Fibroblast of the aortic adventitia (primary cell): ENCODE measurements around the gene KRTAP4-4. TPM values are rescaled to one million over a fixed set of nuclear protein-coding genes. Genes with fewer than 3 reads are reported as not detected.
"Not testable (repeated sequence)": the region's sequence is repeated elsewhere in the genome, so short reads cannot be mapped to it uniquely, and the experiment has no call there.

Experiments
- DNase-seq: peaks from one replicate; pipeline ENCODE4 v3.0.0-alpha.2; 2010; ENCODE audit warnings: low read depth
- H3K4me3 ChIP-seq: 2 replicates; pipeline ENCODE4 v1.5.1; 2011; ENCODE audit warnings: low read depth, mild to moderate bottlenecking, control low read depth, low read length, moderate library complexity
- total RNA-seq: library from RNA; depleted of rRNA; stranded (reverse); fragments of >200 nt; gene quantifications from 2 replicates; pipeline ENCODE4 v1.2.3, GENCODE V29; 2012; ENCODE audit warnings: low replicate concordance
- TF ChIP-seq, protein P1 (sequence below): IDR thresholded peaks from 2 replicates; pipeline ENCODE4 v1.5.1; 2011; ENCODE audit warnings: mild to moderate bottlenecking, low read length, control low read depth, inconsistent platforms; ENCODE audit not compliant: insufficient read depth

The KRTAP4-4 gene
- not detected in 2 replicates for total RNA-seq

DNA sequence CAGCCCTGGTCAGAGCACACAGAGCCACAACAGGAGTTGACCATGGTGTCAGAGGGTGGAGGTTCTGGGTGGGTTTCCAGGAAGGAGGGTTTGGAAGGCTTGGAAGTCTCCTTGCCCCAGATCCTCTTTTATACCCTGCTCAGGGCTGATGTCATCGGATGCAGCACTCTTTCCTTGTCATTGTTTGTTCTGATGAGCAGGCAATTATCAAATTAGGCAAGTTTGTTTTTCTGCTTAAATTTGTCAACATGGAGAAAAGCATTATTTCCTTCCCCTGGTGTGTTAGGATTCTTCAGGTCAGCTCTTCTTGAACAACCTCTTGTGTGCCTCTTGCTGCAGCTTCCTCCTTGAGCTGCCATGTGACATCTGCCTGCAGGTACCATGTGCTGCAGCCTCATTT, at the start of gene KRTAP4-4:
Gene KRTAP4-4 (minus strand): TSS at position 101 of the 400 bp plus-strand sequence. CDS start 57 bp downstream, at position 44.
- DNase-seq = no peak

GRCh38 chr17:41199421-41200078, 39.0 kb upstream of the KRTAP4-4 start:
- TF ChIP-seq, protein P1, sequence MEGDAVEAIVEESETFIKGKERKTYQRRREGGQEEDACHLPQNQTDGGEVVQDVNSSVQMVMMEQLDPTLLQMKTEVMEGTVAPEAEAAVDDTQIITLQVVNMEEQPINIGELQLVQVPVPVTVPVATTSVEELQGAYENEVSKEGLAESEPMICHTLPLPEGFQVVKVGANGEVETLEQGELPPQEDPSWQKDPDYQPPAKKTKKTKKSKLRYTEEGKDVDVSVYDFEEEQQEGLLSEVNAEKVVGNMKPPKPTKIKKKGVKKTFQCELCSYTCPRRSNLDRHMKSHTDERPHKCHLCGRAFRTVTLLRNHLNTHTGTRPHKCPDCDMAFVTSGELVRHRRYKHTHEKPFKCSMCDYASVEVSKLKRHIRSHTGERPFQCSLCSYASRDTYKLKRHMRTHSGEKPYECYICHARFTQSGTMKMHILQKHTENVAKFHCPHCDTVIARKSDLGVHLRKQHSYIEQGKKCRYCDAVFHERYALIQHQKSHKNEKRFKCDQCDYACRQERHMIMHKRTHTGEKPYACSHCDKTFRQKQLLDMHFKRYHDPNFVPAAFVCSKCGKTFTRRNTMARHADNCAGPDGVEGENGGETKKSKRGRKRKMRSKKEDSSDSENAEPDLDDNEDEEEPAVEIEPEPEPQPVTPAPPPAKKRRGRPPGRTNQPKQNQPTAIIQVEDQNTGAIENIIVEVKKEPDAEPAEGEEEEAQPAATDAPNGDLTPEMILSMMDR = no peak
- no peak overlapping the region for H3K4me3 ChIP-seq
- DNase-seq = no peak

More for the DNA sequence above, at the start of gene KRTAP4-4:
- no peak within 1 kb of the TSS for H3K4me3 ChIP-seq
- TF ChIP-seq, protein P1 = no peak

GRCh38 chr17:41196068-41196467, 35.5 kb upstream of the KRTAP4-4 start:
- H3K4me3 ChIP-seq = no peak overlapping the region
- no peak for DNase-seq
- TF ChIP-seq, protein P1 = no peak

GRCh38 chr17:41190328-41190727, 29.8 kb upstream of the KRTAP4-4 start:
- TF ChIP-seq, protein P1 = no peak
- DNase-seq = no peak
- no peak overlapping the region for H3K4me3 ChIP-seq

DNA sequence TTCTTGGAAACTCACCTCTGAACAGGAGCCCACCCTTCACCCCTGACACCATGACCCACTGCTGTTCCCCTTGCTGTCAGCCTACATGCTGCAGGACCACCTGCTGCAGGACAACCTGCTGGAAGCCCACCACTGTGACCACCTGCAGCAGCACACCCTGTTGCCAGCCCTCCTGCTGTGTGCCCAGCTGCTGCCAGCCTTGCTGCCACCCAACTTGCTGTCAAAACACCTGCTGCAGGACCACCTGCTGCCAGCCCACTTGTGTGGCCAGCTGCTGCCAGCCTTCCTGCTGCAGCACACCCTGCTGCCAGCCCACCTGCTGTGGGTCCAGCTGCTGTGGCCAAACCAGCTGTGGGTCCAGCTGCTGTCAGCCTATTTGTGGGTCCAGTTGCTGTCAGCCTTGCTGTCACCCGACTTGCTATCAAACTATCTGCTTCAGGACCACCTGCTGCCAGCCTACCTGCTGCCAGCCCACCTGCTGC, 29.3 kb upstream of the KRTAP4-4 start, which contains the start of gene KRTAP9-1:
Gene KRTAP9-1 (plus strand): TSS at position 51 of the 482 bp plus-strand sequence. CDS start 0 bp downstream, at position 51.
- not testable (repeated sequence) for H3K4me3 ChIP-seq, DNase-seq

GRCh38 chr17:41186872-41187271, 26.3 kb upstream of the KRTAP4-4 start:
- DNase-seq = no peak
- H3K4me3 ChIP-seq = no peak overlapping the region
- TF ChIP-seq, protein P1 = no peak

GRCh38 chr17:41185001-41185400, 24.5 kb upstream of the KRTAP4-4 start:
- H3K4me3 ChIP-seq = no peak overlapping the region
- TF ChIP-seq, protein P1 = no peak
- no peak for DNase-seq
